ENCODE measurements around the gene COX6B2. TPM values are rescaled to one million over a fixed set of nuclear protein-coding genes. Genes with fewer than 3 reads are reported as not detected.

COX6B2 gene
- total and polyA plus RNA-seq, 9 donors: 0.09 to 2.4 (median 0.23) TPM; not detected in 3

GRCh38 chr19:55382522-55383054 lies 28.1 kb upstream of the COX6B2 start:
- no peak for DNase-seq
- WGBS (ENCODE audit: insufficient coverage): no CpG with 5 or more reads among the region's 3 CpGs
- Histone ChIP-seq H3K27ac (ENCODE audit: low read length) (no peak overlapping the region), H3K4me3 (ENCODE audit: low read length) (no peak overlapping the region), H3K27me3 (ENCODE audit: control insufficient read depth, insufficient read depth, low read length) (peaks cover 10% of the 10 kb centered on the region), H3K36me3 (ENCODE audit: control insufficient read depth, insufficient read depth, low read length) (peaks cover 12% of the 10 kb centered on the region), H3K4me1 (ENCODE audit: control insufficient read depth, insufficient read depth, low read length) (peaks cover 48% of the 10 kb centered on the region), H3K9me3 (replicated peaks; ENCODE audit: control insufficient read depth, low read depth, low read length) (no peaks in the 10 kb centered on the region)

- H3K27me3 ChIP-seq (ENCODE audit: control insufficient read depth, insufficient read depth, low read length): peaks cover 12% of the 10 kb centered on the region
- H3K4me1 ChIP-seq (ENCODE audit: control insufficient read depth, insufficient read depth, low read length): peaks cover 47% of the 10 kb centered on the region
- 97% methylated on average over 5 of the region's 5 CpGs for WGBS (ENCODE audit: insufficient coverage)
- H3K4me3 ChIP-seq (ENCODE audit: low read length): no peak overlapping the region
- H3K27ac ChIP-seq (ENCODE audit: low read length): no peak overlapping the region
- H3K9me3 ChIP-seq (replicated peaks; ENCODE audit: control insufficient read depth, low read depth, low read length): no peaks in the 10 kb centered on the region
- H3K36me3 ChIP-seq (ENCODE audit: control insufficient read depth, insufficient read depth, low read length): peaks cover 6% of the 10 kb centered on the region
- DNase-seq: no peak
These were observed 27.5 kb upstream of the COX6B2 start for GRCh38 chr19:55382013-55382412.

- H3K9me3 ChIP-seq (replicated peaks; ENCODE audit: control insufficient read depth, low read depth, low read length): no peaks in the 10 kb centered on the region
- H3K27me3 ChIP-seq (ENCODE audit: control insufficient read depth, insufficient read depth, low read length): peaks cover 32% of the 10 kb centered on the region
- peak; percentile 87 for DNase-seq
- no peak overlapping the region for H3K4me3 ChIP-seq (ENCODE audit: low read length)
- no peaks in the 10 kb centered on the region for H3K36me3 ChIP-seq (ENCODE audit: control insufficient read depth, insufficient read depth, low read length)
- H3K27ac ChIP-seq (ENCODE audit: low read length): no peak overlapping the region
- H3K4me1 ChIP-seq (ENCODE audit: control insufficient read depth, insufficient read depth, low read length): peaks cover 39% of the 10 kb centered on the region
- 56% methylated on average over 3 of the region's 11 CpGs for WGBS (ENCODE audit: insufficient coverage)
These were observed 24.7 kb upstream of the COX6B2 start for GRCh38 chr19:55379174-55379573.

GRCh38 chr19:55377356-55378131 lies 23.0 kb upstream of the COX6B2 start:
- H3K27ac ChIP-seq (ENCODE audit: low read length): no peak overlapping the region
- H3K27me3 ChIP-seq (ENCODE audit: control insufficient read depth, insufficient read depth, low read length): peaks cover 46% of the 10 kb centered on the region
- H3K36me3 ChIP-seq (ENCODE audit: control insufficient read depth, insufficient read depth, low read length): no peaks in the 10 kb centered on the region
- peaks cover 43% of the 10 kb centered on the region for H3K4me1 ChIP-seq (ENCODE audit: control insufficient read depth, insufficient read depth, low read length)
- peak; percentile 48 for DNase-seq
- WGBS (ENCODE audit: insufficient coverage): 6% methylated on average over 43 of the region's 43 CpGs
- H3K9me3 ChIP-seq (replicated peaks; ENCODE audit: control insufficient read depth, low read depth, low read length): no peaks in the 10 kb centered on the region
- H3K4me3 ChIP-seq (ENCODE audit: low read length): no peak overlapping the region

GRCh38 chr19:55376241-55376933 lies 21.9 kb upstream of the COX6B2 start, which contains the start of gene TMEM190:
Gene TMEM190 (plus strand): TSS chr19:55376826. CDS start chr19:55376854, 28 bp downstream.
- no peak for DNase-seq
- 48% methylated on average over 18 of the region's 21 CpGs for WGBS (ENCODE audit: insufficient coverage)
- Histone ChIP-seq H3K27ac (ENCODE audit: low read length) (no peak within 1 kb of the TSS), H3K4me1 (ENCODE audit: control insufficient read depth, insufficient read depth, low read length) (peaks cover 45% of the 10 kb centered on the region), H3K4me3 (ENCODE audit: low read length) (no peak within 1 kb of the TSS), H3K9me3 (replicated peaks; ENCODE audit: control insufficient read depth, low read depth, low read length) (no peaks in the 10 kb centered on the region), H3K27me3 (ENCODE audit: control insufficient read depth, insufficient read depth, low read length) (peaks cover 58% of the 10 kb centered on the region), H3K36me3 (ENCODE audit: control insufficient read depth, insufficient read depth, low read length) (no peaks in the 10 kb centered on the region)

- peaks cover 77% of the 10 kb centered on the region for H3K27me3 ChIP-seq (ENCODE audit: control insufficient read depth, insufficient read depth, low read length)
- WGBS (ENCODE audit: insufficient coverage): 8% methylated on average over 22 of the region's 31 CpGs
- no peaks in the 10 kb centered on the region for H3K9me3 ChIP-seq (replicated peaks; ENCODE audit: control insufficient read depth, low read depth, low read length)
- no peak for DNase-seq
- H3K4me1 ChIP-seq (ENCODE audit: control insufficient read depth, insufficient read depth, low read length): peaks cover 49% of the 10 kb centered on the region
- H3K36me3 ChIP-seq (ENCODE audit: control insufficient read depth, insufficient read depth, low read length): no peaks in the 10 kb centered on the region
- no peak overlapping the region for H3K27ac ChIP-seq (ENCODE audit: low read length)
- no peak overlapping the region for H3K4me3 ChIP-seq (ENCODE audit: low read length)
These were observed 19.7 kb upstream of the COX6B2 start for GRCh38 chr19:55373993-55374757.

GRCh38 chr19:55373306-55373992 lies 18.9 kb upstream of the COX6B2 start:
- Histone ChIP-seq H3K9me3 (replicated peaks; ENCODE audit: control insufficient read depth, low read depth, low read length) (no peaks in the 10 kb centered on the region), H3K27ac (ENCODE audit: low read length) (no peak overlapping the region), H3K4me1 (ENCODE audit: control insufficient read depth, insufficient read depth, low read length) (peaks cover 49% of the 10 kb centered on the region), H3K36me3 (ENCODE audit: control insufficient read depth, insufficient read depth, low read length) (no peaks in the 10 kb centered on the region), H3K27me3 (ENCODE audit: control insufficient read depth, insufficient read depth, low read length) (peaks cover 82% of the 10 kb centered on the region), H3K4me3 (ENCODE audit: low read length) (no peak overlapping the region)
- no peak for DNase-seq
- 43% methylated on average over 9 of the region's 9 CpGs for WGBS (ENCODE audit: insufficient coverage)

- Histone ChIP-seq H3K4me1 (ENCODE audit: control insufficient read depth, insufficient read depth, low read length) (peaks cover 46% of the 10 kb centered on the region), H3K27ac (ENCODE audit: low read length) (no peak overlapping the region), H3K36me3 (ENCODE audit: control insufficient read depth, insufficient read depth, low read length) (no peaks in the 10 kb centered on the region), H3K4me3 (ENCODE audit: low read length) (no peak overlapping the region), H3K27me3 (ENCODE audit: control insufficient read depth, insufficient read depth, low read length) (peaks cover 83% of the 10 kb centered on the region), H3K9me3 (replicated peaks; ENCODE audit: control insufficient read depth, low read depth, low read length) (no peaks in the 10 kb centered on the region)
- DNase-seq: no peak
- 41% methylated on average over 19 of the region's 24 CpGs for WGBS (ENCODE audit: insufficient coverage)
These were observed 18.0 kb upstream of the COX6B2 start for GRCh38 chr19:55372316-55373081.

Measured in muscle of leg (tissue), 11 donors.